Measurements from ENCODE around the gene MISP.
"Not testable (repeated sequence)": the region's sequence is repeated elsewhere in the genome, so short reads cannot be mapped to it uniquely, and the experiment has no call there.

The MISP gene

DNA sequence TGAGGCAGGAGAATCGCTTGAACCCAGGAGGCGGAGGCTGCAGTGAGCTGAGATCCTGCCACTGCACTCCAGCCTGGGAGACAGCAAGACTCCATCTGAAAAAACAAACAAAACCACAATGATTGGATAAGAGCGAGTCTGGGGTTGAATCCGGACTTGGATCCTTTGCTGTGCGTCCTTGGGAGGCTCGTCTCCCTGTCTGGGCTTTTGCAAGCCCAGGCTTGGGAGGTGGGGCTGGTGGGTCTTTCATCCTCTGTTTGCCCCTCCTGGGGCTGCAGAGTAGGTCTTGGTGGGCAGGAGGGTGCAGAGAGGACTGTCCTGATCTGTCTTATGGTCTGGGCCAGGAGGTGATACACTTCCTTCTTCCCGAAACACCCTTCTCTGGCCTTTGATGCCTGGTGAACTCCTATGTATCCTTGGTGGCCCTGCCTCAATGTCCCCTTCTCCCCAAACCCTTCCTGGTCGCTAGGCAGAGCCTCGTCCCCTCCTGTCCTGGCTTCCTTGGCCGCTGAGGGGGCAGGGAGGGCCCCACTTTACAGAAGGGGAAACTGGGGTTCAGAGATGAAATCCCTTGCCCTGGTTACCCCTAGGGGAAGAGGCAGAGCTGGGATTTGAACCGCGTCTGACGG, 25.3 kb upstream of the MISP start:
- DNase-seq (ENCODE audit: low read depth in 2 of 2): no peak

DNA sequence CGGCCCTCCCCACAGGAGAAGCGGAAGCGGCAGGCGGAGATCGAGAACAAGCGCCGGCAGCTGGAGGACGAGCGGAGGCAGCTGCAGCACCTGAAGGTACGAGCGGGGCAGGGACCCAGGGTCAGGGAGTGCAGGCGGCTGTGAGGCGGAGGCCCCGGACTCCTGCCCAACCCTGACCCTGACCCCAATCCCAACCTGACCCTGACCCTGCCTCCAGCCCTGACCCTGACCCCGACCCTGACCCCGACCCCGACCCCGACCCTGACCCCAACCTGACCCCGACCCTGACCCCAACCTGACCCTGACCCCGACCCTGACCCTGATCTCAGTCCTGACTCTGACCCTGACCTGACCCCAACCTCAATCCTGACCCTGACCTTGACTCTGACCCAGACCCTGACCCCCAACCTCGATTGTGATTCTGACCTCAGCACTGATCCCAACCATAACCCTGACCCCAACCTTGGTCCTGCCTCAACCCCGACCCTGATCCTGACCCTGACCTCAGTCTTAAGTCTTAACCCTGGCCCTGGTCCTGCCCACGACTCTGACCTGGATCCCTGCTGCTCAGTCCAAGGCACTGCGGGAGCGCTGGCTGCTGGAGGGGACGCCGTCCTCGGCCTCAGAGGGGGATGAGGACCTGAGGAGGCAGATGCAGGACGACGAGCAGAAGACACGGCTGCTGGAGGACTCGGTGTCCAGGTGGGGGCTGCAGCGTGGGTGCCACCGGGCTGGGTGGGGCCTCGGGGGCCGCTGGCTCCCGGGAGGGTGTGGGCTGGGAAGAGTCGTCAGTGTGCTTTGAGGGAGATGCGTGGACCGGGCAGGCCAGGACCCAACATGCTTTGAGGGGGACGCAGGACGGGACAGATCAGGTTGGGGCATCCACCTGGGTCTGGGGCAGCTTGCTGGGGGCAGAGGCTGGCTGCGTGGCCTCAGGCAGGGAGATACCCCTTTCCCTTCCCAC, 23.6 kb upstream of the MISP start:
- DNase-seq (ENCODE audit: low read depth in 2 of 2): no peak

DNA sequence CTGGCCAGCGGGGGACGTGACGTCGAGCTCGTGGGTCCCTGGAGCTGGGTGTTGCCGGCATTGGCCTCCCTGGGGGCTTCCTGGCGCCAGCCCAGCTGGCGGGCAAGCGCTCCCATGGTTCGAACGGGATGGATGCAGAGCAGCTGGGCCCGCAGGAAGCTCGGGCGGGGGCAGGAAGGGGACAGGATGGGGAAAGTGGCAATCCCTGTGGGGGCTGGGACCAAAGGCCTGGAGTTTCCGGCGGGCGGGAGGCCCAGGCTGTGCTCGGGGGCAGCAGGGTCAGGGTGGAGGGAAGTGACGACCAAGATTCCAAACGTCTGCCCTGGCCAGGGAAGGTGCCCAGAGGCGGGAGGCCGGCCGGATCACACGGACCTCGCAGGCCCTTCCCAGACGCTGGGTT, 22.9 kb upstream of the MISP start:
- DNase-seq (ENCODE audit: low read depth in 2 of 2): no peak

- not testable (repeated sequence) for DNase-seq (ENCODE audit: low read depth in 2 of 2)
Measured at GRCh38 chr19:729564-729963, 21.3 kb upstream of the MISP start.

DNA sequence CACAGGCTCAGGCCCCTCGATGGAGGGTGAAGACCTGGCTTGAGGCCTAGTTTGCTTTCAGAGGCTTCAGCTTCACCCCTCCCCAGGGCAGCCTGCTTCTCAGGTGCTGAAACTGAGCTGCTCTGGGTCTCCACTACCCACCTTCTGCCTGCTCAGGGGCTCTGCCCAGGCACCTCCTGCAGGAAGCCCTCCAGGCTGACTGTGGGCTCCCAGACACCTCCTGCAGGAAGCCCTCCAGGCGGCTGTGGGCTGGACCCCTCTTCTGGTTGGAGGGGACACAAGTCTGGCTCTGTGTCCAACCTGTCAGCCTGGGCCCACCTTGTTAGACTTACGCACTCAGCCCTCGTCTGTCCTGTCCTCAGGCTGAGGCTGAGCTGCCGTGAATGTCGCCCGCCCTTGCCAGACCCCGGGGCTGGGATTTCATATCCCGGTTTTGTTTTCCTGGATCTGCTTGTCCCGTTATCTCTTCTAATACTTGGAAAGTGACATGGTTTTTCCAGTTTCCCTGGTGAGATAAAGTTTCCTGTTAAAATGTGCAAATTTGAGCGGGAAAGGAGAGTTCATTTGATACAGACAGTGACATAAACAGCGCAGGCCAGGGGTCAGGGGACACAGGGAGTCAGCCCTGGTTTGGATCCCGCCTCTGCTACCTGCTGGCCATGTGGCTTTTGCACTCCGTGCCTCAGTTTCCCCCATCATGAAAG, 20.8 kb upstream of the MISP start:
- DNase-seq (ENCODE audit: low read depth in 2 of 2): no peak

- DNase-seq (ENCODE audit: low read depth in 2 of 2): no peak
Measured at GRCh38 chr19:731000-731399, 19.9 kb upstream of the MISP start.

- DNase-seq (ENCODE audit: low read depth in 2 of 2): no peak
Measured at GRCh38 chr19:732148-733069, 18.5 kb upstream of the MISP start.

DNA sequence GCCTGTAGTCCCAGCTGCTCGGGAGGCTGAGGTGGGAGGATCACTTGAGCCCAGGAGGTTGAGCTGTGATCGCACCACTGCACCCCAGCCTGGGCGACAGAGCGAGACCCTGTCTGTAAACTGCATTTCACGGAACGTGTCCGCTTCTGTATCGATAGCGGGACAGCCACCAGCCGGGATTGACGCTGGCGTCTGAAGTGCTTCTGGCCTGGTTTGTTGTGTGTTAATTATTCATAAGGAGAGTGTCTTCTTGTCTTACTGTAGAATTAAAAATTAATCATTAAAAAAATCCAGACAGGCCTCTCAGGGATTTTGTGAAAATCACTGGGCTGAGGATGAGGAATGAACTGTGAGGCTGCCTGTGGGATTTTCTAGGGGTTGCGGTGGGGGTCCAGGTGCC, 16.2 kb upstream of the MISP start:
- DNase-seq (ENCODE audit: low read depth in 2 of 2): no peak

DNA sequence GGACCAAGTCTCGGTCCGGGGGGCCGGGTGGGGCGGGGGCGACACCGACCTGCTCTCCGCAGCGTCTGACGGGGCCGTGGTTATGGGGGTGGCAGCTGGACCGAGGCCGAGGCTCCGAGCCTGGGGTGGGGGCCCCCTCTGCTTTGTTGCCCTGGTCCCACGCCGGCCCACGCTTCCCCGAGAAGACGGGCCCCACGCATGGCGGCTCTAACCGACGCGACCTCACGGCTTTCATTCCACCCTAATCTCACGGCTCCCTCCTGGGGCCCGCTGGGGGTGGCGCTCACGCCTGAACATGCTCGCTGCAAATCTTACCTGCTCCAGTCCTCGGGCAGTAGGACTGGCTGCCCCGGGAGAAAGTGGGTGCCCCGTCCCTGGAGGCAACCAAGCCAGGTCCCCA, 14.8 kb upstream of the MISP start:
- DNase-seq (ENCODE audit: low read depth in 2 of 2): no peak

- DNase-seq (ENCODE audit: low read depth in 2 of 2): peak; percentile 8 to 37
Measured at GRCh38 chr19:737591-738093, 13.3 kb upstream of the MISP start.

- DNase-seq (ENCODE audit: low read depth in 2 of 2): no peak
Measured at GRCh38 chr19:738509-739128, 12.3 kb upstream of the MISP start.

DNA sequence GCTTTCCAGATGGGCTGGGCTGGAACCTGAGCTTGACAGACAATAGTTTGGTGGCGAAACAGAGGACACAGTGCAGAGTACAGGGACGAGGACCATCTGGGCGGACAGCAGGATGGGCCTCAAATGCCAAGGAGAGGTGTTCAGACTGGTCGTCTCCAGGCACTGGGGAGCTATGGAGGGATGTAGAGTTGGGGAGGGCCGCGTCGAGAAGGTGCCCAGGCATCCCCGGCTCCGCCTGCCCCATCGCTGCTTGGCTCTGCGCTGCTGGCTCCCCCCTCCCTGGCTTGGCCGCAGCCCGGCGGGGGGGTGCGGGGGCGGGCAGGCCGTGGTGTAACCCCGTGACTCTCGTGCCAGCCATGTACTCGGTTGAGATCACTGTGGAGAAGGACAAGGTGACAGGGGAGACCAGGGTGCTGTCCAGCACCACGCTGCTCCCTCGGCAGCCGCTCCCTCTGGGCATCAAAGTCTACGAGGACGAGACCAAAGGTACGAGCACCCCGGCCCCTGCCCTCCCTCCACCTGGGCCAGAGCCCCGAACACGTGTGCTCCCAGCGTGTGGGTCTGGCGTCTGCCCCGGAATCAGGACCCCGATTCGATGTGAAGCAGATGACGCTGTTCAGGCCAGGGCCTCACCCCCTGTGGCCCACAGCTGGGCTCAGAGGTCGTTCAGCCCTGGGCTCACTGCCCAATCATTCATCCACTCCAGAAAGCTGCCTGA, 10.8 kb upstream of the MISP start:
- no peak for DNase-seq (ENCODE audit: low read depth in 2 of 2)

DNA sequence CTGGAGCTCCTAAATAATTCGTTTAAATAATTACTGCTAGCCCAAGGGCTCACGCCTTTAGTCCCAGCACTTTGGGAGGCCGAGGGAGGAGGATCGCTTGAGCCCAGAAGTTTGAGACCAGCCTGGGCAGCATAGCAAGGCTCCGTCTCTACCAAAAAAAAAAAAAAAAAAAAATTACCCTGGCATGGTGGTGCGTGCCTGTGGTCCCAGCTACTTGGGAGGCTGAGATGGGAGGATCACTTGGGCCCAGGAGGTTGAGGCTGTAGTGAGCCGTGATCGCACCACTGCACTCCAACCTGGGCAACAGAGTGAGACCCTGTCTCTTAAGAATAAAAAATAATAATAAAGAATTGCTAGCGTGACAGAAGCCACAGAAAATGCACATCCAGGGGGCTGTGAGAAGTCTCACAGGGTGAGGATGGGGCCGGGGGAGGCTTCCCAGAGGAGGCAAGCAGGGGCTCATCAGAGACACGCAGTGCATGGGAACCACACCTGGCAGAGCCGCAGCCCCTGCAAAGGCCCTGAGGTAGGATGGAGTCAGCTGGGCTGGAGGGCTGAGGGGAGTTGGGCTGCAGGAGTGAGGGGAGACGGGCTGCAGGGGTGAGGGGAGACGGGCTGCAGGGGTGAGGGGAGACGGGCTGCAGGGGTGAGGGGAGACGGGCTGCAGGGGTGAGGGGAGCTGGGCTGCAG, 10.0 kb upstream of the MISP start:
- not testable (repeated sequence) for DNase-seq (ENCODE audit: low read depth in 2 of 2)

GRCh38 chr19:741506-742131, 9.3 kb upstream of the MISP start:
- DNase-seq (ENCODE audit: low read depth in 2 of 2): no peak

DNA sequence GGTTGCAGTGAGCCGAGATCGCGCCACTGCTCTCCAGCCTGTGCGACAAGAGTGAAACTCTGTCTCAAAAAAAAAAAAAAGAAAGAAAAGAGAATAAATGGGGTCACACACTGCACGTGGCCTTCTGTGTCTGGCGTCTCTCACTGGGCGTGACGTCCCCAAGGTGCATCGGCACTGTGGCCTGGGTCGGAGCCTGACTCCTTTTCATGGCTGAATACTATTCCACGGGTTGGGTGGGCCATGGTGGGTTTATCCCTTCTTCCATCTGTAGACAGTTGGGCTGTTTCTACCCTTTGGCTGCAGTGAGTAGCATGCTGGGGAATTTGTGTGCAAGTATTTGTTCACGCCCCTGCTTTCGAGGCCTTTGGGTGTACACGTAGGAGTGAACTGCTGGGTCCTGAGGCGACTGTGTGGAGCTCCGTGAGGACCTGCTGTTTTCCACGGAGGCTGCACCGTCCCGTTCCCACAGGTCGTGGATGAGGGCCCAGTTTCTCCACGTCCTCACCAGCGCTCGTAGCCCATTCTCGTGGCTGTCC, 8.3 kb upstream of the MISP start:
- DNase-seq (ENCODE audit: low read depth in 2 of 2): no peak

GRCh38 chr19:743168-743687, 7.7 kb upstream of the MISP start:
- no peak for DNase-seq (ENCODE audit: low read depth in 2 of 2)

- not testable (repeated sequence) for DNase-seq (ENCODE audit: low read depth in 2 of 2)
Measured at GRCh38 chr19:745138-745537, 5.8 kb upstream of the MISP start.

GRCh38 chr19:746208-746819, 4.6 kb upstream of the MISP start:
- no peak for DNase-seq (ENCODE audit: low read depth in 2 of 2)
